Measurements from ENCODE around the gene ABCD4.

Gene ABCD4

DNA sequence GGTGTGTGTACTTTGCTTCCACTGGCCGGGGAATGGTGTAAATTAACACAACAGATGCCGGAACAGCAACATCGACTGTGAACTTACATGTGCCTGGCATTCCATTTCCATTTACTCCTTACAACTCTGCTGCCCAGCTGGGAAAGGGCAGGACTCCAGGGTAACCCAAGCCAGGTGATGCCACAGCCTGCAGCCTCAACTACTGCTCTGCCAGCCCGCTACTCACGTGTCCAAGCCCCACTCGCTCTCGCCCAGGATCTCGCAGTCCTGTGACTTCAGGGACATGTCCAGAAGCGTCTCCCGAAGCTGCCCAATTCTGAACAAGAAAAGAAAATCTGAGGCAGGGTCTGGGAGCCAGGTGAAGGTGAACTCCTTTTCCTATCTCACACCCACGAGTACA lies 10.7 kb downstream of the ABCD4 start:
- Histone ChIP-seq H3K9ac (ENCODE audit: low read length) (no peak overlapping the region), H3K4me2 (ENCODE audit: low read length) (no peak overlapping the region), H3K79me2 (ENCODE audit: insufficient read depth, low read length) (no peaks in the 10 kb centered on the region), H4K20me1 (ENCODE audit: insufficient read depth, low read length) (no peaks in the 10 kb centered on the region), H3K27me3 (ENCODE audit: insufficient read depth, low read length) (no peaks in the 10 kb centered on the region), H3K36me3 (ENCODE audit: insufficient read depth, low read length) (peaks cover 42% of the 10 kb centered on the region), H3K4me3 (ENCODE audit: low read depth, low read length, poor library complexity, severe bottlenecking) (no peak overlapping the region), H3K4me1 (ENCODE audit: insufficient read depth, low read length, severe bottlenecking) (no peaks in the 10 kb centered on the region), H3F3A (ENCODE audit: insufficient read depth, low read length) (no peaks in the 10 kb centered on the region), H3K9me2 (ENCODE audit: low read depth, low read length) (no peaks in the 10 kb centered on the region), H2AFZ (ENCODE audit: low read length) (no peak overlapping the region), H3K27ac (ENCODE audit: low read depth, low read length, poor library complexity, severe bottlenecking) (no peak overlapping the region), H3K9me3 (ENCODE audit: low read length) (no peaks in the 10 kb centered on the region)
- TF ChIP-seq, protein P1, sequence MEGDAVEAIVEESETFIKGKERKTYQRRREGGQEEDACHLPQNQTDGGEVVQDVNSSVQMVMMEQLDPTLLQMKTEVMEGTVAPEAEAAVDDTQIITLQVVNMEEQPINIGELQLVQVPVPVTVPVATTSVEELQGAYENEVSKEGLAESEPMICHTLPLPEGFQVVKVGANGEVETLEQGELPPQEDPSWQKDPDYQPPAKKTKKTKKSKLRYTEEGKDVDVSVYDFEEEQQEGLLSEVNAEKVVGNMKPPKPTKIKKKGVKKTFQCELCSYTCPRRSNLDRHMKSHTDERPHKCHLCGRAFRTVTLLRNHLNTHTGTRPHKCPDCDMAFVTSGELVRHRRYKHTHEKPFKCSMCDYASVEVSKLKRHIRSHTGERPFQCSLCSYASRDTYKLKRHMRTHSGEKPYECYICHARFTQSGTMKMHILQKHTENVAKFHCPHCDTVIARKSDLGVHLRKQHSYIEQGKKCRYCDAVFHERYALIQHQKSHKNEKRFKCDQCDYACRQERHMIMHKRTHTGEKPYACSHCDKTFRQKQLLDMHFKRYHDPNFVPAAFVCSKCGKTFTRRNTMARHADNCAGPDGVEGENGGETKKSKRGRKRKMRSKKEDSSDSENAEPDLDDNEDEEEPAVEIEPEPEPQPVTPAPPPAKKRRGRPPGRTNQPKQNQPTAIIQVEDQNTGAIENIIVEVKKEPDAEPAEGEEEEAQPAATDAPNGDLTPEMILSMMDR (IDR thresholded peaks at IDR 0.05; ENCODE audit: low read length), result no peak
- no peak for TF ChIP-seq EZH2 (IDR thresholded peaks at IDR 0.05; ENCODE audit: borderline replicate concordance, low read length)

DNA sequence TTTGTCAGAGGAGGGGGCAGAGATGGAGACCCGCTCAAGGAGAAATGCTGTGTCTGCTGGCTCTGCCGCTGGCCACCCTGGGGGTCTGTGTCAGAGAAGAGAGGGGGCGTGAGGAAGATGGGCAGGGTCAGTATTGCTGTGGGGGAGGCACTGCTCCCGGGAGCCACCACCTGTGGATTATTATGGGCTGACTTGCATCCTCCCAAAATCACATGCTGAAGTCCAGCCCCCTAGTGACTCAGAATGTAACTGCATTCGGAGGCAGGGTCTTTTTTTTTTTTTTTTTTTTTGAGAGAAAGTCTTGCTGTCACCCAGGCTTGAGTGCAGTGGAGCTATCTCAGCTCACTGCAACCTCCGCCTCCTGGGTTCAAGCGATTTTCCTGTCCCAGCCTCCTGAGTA lies 12.3 kb downstream of the ABCD4 start:
- H3K79me2 ChIP-seq (ENCODE audit: insufficient read depth, low read length), result no peaks in the 10 kb centered on the region
- peaks cover 39% of the 10 kb centered on the region for H3K36me3 ChIP-seq (ENCODE audit: insufficient read depth, low read length)
- no peak overlapping the region for H2AFZ ChIP-seq (ENCODE audit: low read length)
- H3K27ac ChIP-seq (ENCODE audit: low read depth, low read length, poor library complexity, severe bottlenecking), result no peak overlapping the region
- no peaks in the 10 kb centered on the region for H3K9me3 ChIP-seq (ENCODE audit: low read length)
- no peaks in the 10 kb centered on the region for H3K9me2 ChIP-seq (ENCODE audit: low read depth, low read length)
- H4K20me1 ChIP-seq (ENCODE audit: insufficient read depth, low read length), result no peaks in the 10 kb centered on the region
- no peaks in the 10 kb centered on the region for H3F3A ChIP-seq (ENCODE audit: insufficient read depth, low read length)
- TF ChIP-seq EZH2 (IDR thresholded peaks at IDR 0.05; ENCODE audit: borderline replicate concordance, low read length), result no peak
- TF ChIP-seq, protein P1 (IDR thresholded peaks at IDR 0.05; ENCODE audit: low read length), result peak; percentile 60
- H3K4me2 ChIP-seq (ENCODE audit: low read length), result no peak overlapping the region
- no peak overlapping the region for H3K4me3 ChIP-seq (ENCODE audit: low read depth, low read length, poor library complexity, severe bottlenecking)
- no peaks in the 10 kb centered on the region for H3K27me3 ChIP-seq (ENCODE audit: insufficient read depth, low read length)
- no peak overlapping the region for H3K9ac ChIP-seq (ENCODE audit: low read length)
- H3K4me1 ChIP-seq (ENCODE audit: insufficient read depth, low read length, severe bottlenecking), result no peaks in the 10 kb centered on the region

DNA sequence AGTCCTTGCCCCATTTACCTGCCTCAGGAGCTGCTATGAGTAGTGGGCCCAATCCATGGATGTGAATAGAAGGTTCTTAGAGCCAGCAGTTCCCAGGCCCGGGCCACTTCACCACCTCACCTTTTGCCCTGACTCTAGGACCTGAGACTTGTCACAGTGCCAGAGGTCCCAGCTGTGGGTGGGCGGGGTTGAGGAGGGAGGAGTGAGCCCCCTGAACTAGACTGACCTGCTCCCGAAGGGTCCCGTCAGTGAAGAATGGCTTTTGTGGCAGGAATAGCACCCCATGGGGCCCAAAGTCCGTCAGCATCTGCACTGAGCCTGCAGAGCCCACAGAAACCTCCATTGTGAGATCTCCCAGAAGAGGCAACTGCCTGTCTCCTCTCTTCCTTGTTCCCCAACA lies 12.9 kb downstream of the ABCD4 start:
- no peaks in the 10 kb centered on the region for H3K9me2 ChIP-seq (ENCODE audit: low read depth, low read length)
- H3K9ac ChIP-seq (ENCODE audit: low read length), result no peak overlapping the region
- H3K79me2 ChIP-seq (ENCODE audit: insufficient read depth, low read length), result no peaks in the 10 kb centered on the region
- H4K20me1 ChIP-seq (ENCODE audit: insufficient read depth, low read length), result no peaks in the 10 kb centered on the region
- H3K9me3 ChIP-seq (ENCODE audit: low read length), result no peaks in the 10 kb centered on the region
- H3K4me2 ChIP-seq (ENCODE audit: low read length), result no peak overlapping the region
- no peaks in the 10 kb centered on the region for H3K27me3 ChIP-seq (ENCODE audit: insufficient read depth, low read length)
- TF ChIP-seq, protein P1 (IDR thresholded peaks at IDR 0.05; ENCODE audit: low read length), result no peak
- H3K4me1 ChIP-seq (ENCODE audit: insufficient read depth, low read length, severe bottlenecking), result no peaks in the 10 kb centered on the region
- no peak overlapping the region for H3K27ac ChIP-seq (ENCODE audit: low read depth, low read length, poor library complexity, severe bottlenecking)
- H3K4me3 ChIP-seq (ENCODE audit: low read depth, low read length, poor library complexity, severe bottlenecking), result no peak overlapping the region
- no peaks in the 10 kb centered on the region for H3F3A ChIP-seq (ENCODE audit: insufficient read depth, low read length)
- no peak overlapping the region for H2AFZ ChIP-seq (ENCODE audit: low read length)
- H3K36me3 ChIP-seq (ENCODE audit: insufficient read depth, low read length), result peaks cover 39% of the 10 kb centered on the region

Measured in OCI-LY1 (cell line).